ENCODE data around the gene SMAD3.
"Not testable (repeated sequence)": the region's sequence is repeated elsewhere in the genome, so short reads cannot be mapped to it uniquely, and the experiment has no call there.

The SMAD3 gene

DNA sequence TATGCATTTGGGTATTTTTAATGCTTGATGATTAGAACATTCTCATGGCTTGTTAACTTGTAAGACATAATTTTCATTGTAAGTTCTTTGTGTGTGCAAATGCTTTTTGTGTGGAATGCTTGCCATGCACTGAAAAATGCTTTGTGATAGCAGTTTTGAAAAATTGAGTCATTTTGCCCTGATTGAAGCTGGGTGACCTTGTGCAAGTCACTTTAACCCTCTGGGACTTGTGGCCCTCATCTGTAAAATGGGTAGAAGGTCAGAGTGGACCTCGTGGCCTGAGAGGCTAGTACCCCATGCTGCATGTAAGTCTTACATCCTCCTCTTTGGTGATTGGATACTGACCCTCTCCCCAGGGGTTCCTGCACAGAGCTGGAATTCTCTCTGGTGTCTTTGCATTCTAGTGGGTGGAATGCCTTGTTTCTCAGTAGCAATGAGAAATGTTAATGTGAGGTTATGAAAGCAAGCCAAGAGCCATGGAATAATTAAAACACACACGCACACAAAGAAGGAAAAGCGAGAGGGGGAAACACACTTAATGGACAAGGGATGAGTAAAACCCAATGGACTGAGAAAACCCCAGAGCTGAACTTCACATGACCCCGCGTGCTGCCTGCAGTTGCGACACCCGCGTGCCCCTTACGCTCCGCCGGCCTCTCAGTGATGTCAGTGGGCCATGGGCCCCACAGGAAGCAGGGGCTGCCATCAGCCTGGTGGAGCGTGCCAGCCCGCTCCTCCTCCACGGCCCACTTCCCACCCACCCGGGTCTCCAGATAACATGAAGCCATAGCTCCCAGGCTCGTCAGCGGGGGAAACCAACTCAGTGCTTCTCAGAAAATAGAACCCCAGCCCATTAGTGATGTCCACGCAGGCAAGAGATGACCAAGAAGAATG lies 44.0 kb downstream of the SMAD3 start:
- DNase-seq (ENCODE audit: low read depth in 2 of 2): no peak

DNA sequence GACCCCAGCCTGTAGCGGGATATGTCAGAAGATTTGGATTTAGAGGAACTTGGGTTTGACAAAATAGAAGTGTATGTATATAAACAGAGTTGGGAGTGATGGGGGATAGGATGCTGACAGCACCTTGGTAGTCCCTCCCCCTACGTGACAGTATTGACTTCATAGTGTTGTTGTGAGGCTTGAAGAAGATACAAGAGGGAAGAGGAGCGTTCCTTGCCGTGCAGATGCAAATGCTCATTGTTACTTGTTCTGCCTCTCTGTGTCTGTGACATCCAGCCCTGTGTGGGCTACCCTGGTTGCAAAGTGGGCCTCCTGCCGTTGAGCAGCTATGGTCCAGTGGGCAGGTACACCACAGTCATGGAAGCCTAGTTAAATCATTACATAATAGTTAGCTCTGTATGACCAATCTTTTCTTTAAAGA lies 45.0 kb downstream of the SMAD3 start:
- no peak for DNase-seq (ENCODE audit: low read depth in 2 of 2)

DNA sequence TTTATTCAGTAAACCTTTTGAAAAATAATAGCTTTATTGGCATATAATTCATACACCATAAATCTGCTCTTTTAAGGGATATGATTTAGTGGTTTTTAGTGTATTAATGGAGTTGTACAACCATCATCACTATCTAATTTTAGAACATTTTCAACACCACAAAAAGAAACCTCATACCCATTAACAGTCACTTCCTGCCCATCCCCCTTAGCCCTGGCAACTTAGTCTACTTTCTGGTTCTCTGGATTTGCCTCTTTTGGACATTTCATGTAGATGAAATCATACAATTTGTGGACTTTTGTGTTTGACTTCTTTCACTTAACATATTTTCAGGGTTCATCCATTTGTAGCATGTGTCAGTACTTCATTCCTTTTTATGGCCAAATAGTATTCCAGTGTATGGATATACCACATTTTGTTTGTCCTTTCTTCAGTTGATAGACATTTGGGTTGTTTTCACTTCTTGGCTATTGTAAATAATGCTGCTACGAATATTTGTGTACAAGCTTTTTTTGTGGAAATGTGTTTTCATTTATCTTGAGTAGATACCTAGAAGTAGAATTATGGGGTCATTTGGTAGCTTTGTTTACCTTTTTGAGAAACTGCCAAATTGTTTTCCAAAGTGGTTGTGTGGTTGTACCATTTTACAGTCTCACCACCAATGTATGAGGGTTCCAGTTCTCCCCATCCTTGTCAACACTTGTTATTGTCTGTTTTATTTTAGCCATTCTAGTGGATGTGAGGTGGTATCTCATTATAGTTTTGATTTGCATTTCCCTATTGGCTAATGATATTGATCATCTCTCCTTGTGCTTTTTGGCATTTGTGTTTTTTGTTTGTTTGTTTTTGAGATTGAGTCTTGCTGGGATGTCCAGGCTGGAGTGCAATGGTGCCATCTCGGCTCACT lies 45.8 kb downstream of the SMAD3 start:
- no peak for DNase-seq (ENCODE audit: low read depth in 2 of 2)

DNA sequence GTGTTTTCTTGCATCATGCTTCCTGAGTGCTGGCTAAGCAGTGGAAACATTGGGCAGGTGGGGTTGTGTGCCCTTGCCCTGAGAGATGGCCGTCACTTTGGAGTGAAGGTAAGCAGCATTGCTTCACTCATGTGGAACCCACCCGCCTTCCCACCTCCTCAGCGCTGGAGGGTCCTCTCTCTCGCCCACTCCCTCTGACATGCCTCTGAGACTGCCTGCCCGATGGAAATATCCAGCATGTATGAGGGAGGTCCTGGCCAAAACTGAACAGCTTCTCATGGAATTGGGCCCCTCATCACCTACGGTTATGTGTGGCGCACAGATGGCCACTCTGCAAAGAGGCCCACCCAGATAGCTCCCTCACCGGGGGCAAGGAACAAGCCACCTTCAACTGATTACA lies 48.6 kb downstream of the SMAD3 start:
- no peak for DNase-seq (ENCODE audit: low read depth in 2 of 2)

DNA sequence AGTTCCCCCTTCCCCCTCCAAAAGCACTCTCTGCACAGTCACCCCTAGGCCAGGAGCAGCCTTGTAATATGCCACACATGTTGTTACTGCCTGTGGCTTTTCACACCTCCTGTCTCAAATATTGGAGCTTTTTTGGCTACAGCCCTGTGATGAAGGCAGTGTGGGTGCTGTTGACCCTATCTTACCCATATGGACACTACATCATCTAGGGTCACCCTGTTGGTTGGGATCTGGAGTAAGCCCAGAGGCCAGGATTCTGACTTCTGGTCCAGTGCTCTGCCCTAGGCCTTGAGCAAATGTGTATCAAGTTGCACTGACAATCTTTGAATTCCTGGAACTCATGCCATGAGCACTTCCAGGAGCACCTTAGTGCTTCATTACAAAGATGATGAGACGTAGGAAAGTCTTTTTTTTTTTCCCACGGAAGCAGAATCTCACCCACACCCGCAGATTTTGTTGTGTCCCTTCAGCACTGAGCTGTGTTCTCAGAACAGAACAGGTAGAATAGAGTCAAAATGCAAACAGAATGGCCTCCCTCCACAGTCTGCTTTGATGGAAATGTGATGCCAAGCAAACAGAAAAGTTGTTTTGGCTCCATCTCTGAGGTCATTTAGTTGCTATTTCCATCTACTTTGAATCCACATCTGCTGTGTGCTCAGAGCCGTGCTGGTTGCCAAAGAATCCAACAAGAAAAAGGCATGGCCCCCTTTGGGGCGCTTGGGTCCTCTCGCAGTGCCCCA lies 49.6 kb downstream of the SMAD3 start:
- no peak for DNase-seq (ENCODE audit: low read depth in 2 of 2)

DNA sequence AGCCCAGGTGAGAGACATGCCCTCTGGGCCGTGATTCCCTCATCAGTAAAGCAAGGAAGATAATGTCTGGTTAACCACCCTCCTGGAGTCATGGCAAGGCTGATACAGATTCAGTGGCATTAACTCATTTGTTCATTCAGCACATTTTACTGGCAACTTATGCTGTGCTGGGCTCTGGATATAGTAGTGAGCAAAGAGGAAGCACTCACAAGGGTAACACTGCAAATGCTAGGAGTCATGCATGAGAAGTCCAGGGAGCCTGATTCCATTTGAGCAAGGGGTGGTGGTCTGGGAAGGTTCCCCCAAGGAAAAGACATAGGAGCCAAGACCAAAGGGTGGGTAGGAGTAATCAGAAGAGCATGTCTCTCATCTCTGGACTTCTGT lies 50.2 kb downstream of the SMAD3 start:
- no peak for DNase-seq (ENCODE audit: low read depth in 2 of 2)

DNA sequence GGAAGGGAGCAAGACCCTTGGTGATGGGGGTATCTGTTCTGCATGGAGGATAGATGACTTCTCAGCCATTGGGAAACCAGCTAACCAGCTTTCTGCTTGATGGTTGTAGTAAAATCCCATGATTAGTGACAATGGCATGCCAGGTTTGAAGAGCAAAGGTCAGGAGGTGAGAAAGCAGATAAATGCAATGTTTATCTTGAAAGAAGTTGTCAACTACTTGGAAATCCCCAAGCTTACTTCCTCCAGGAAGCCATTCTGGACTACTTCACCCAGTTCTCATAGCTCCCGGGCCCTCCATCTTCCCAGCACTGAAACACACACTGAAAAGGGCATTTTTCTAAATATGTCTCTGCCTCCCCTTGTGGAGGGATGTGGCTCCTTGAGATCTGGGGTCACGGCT lies 51.3 kb downstream of the SMAD3 start:
- no peak for DNase-seq (ENCODE audit: low read depth in 2 of 2)

DNA sequence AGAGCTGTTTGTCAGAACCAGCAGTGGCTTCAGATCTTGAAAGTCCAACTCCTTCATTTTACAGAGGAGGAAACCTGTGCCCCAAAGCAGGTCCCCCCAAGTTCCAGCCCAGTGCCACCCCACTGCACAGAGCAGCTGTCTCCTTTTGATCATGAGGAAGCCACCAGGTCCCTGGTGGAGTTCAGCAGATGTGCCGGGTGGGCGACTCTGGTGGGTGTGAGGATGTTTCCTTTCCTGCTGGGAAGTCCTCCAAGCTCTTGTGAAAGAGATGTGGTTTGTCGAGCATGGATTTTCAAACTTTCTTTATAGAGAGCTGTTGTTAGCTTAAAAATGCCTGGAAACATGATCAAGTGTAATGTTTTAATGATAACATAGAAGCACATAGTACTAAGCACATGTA lies 52.0 kb downstream of the SMAD3 start:
- DNase-seq (ENCODE audit: low read depth in 2 of 2): no peak

DNA sequence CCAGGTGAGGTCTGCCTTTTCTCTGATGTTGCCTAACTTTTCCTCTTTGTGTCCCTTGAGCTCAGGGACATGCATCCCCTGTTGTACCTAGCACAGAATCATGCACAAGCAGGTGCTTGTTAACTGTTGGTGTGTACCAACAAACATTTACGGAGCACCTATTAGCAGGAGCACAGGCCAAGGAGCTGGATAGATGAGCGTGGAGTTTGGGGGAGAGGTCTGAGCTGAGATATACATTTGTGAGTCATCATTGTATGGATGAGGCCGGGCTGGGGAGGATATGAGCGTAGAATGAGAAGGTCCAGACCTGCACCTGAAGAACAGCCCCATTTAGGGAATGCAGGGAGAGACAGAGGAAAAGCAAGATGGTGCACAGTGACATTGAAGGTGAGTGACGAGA lies 53.4 kb downstream of the SMAD3 start:
- DNase-seq (ENCODE audit: low read depth in 2 of 2): no peak

DNA sequence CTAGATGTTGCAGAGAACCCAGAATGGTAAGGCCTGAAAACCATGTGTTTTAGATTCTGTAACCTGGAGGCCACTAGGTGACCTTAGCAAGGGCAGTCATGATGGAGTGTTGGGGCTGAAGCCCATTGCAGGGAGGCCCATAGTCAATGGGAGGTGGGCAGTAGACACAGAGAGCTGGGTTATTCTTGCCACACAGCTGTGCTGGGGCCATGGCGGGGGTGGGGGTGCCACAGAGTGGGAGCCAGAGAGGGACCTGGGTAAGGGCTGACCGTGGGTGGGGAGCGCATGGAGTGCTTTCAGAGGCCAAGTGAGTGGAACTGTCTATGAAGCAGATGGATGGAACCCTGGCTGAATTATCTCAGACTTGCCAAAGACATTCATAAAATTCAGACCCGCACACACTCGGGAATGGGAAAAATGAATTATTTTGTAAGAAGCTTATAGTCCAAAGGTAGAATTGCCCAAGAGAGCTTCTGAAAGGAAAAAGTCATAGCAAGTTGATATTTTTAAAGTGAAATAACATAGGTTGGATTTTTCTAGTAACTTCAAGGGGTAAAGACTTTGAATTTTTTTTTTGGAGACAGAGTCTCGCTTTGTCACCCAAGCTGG lies 53.9 kb downstream of the SMAD3 start:
- DNase-seq (ENCODE audit: low read depth in 2 of 2): no peak

DNA sequence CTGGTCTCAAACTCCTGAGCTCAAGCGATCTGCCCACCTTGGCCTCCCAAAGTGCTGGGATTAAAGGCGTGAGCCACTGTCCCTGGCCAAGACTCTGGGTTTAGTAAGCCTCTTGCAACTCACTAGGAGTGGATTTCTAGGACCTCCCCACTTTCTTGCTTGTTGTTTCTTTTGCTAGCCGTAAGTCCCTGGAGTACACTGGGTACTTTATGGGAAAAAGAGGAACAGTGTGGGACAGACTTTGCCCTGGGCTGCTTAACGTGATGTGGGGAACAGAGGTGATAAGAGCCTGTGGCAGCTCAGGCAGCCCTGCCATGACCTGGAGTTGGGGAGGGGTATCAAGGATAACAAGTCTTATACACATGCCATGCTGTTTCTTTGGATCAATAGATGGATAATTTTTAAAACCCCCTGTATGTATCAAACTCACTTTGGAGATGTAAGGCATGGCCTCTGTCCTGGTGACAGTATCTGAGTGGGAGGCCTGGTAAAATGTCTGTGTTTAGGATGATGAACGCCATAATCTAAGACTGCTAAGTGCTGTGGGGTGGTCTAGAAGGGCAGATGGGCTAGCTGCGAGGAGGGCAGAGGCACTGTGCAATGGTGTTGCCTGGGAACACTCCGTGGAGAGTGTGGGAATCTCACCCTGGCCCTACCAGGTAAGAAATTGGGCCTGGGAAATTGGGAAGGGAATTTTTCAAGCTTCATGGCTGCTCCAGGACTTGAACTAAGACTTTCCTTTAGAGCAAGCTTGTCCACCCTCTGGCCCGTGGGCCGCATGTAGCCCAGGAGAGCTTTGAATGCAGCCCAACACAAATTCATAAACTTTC lies 54.8 kb downstream of the SMAD3 start:
- DNase-seq (ENCODE audit: low read depth in 2 of 2): no peak

DNA sequence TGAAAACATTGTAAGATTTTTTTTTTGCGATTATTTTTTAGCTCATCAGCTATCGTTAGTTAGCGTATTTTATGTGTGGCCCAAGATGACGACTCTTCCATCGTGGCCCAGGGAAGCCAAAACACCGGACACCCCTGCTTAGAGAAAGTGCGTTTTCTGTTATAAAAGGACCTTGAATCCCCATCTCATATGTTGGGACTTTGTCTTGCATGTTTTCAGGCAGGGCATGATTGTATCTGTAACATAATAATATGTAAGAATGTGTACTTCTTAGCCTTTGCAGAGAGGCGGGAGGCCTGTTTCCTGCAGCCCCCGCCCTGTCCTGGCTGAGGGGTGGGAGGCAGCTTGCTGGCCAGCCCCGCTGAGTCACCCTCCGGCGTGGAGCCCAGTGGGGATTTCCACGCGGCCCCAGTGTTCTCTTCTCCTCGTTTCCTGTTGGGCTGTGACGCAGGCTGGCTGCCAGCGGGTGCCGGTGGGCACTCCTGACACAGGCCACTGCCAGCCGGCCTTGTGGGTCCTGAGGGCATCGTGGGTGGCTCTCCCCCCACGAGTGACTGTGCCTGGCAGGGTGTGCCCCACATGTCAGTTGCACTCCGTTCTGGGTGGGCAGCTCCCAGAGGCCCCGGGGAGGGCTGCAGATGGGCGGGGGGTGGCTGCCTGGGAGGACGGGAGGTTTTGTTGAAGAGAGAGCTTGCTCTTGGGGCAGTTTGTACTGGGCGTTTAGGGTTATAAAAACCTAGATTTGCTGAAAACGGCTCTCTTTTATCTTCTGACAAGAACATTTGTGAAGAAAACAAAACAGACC lies 55.6 kb downstream of the SMAD3 start:
- DNase-seq (ENCODE audit: low read depth in 2 of 2): peak; percentile 78 to 85

DNA sequence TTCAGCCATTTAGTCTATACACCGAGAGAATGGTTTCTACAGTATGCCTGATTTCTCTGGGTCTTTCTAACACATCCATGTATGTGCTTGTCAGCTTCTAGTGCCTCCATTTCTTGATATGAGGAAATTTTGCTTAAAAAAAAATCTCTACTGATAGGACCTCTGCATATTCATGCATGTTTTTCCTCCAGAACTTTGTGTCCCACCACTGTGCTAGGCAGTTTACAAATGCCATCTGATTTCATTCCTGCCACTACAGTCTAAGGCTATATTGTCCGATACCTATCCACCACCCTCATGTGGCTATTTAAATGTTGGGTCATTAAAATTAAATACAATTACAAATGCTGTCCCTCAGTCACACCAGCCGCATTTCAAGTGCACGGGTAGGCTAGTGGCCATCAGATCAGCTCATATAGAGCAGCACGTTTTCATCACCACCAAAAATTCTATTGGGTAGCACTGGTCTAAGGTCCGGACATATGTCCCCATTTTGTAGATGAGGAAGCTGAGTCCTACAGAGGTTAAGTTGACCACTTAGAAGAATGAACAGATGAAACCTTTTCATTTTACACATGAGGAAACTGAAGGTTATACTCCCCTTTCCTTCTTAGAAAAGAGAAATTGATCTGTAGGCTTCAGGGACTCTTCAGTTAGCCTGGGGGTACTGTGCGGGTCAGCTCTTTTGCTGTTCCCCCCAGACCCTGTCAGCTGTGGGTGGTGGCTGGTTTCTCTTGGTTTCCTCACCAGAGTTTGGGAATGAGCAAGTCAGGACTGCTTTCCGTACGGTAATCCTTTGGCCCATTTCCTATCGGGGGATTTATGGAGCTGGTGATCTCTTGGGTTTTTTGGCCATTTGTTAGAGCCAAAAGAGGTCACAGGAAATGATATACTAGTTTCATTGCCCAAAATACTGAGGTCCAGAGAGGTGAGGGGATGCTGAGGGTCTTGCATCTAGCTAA lies 56.5 kb downstream of the SMAD3 start:
- no peak for DNase-seq (ENCODE audit: low read depth in 2 of 2)

DNA sequence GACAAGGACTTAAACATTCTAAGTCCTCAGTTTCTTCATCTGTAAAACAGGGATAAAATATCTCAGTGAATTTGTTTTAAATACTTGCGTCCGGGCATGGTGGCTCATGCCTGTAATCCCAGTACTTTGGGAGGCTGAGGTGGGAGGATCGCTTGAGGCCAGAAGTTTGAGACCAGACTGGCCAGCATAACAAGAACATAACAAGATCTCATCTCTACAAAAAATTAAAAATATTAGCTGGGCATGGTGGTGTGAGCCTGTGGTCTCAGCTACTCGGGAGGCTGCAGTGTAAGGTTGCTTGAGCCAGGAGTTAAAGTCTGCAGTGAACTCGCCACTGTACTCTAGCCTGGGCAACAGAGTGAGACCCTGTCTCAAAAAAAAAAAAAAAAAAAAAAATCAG lies 57.4 kb downstream of the SMAD3 start:
- DNase-seq (ENCODE audit: low read depth in 2 of 2): not testable (repeated sequence)

DNA sequence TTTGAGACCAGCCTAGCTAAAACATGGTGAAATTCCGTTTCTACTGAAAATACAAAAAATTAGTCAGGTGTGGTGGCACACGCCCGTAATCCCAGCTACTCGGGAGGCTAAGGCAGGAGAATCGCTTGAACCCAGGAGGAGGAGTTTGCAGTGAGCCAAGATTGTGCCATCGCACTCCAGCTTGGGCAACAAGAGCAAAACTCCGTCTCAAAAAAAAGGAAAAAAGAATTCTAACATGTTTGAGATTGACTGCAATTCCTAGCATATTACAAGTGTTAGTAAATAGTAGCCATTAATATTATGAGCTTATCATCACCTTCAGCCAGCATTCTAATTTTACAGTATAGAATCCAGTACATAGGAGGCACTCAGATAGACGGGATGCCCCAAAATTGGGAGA lies 57.9 kb downstream of the SMAD3 start:
- not testable (repeated sequence) for DNase-seq (ENCODE audit: low read depth in 2 of 2)

DNA sequence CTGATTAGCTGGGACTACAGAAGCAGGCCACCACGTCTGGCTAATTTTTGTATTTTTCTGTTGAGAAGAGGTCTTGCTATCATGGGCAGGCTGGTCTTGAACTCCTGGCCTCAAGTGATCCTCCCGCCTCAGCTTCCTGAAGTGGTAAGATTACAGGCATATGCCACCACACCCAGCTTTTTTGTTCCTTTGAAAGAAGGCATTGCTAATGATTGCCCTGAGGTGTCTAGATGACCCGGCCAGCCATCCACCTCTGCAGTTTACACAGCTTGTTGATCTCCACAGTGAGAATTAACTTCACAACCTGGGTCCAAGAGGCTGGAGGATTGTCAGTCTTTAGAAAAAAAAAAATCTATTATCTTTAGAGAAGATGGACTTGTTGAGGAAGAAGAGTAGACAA lies 58.7 kb downstream of the SMAD3 start:
- DNase-seq (ENCODE audit: low read depth in 2 of 2): no peak

DNA sequence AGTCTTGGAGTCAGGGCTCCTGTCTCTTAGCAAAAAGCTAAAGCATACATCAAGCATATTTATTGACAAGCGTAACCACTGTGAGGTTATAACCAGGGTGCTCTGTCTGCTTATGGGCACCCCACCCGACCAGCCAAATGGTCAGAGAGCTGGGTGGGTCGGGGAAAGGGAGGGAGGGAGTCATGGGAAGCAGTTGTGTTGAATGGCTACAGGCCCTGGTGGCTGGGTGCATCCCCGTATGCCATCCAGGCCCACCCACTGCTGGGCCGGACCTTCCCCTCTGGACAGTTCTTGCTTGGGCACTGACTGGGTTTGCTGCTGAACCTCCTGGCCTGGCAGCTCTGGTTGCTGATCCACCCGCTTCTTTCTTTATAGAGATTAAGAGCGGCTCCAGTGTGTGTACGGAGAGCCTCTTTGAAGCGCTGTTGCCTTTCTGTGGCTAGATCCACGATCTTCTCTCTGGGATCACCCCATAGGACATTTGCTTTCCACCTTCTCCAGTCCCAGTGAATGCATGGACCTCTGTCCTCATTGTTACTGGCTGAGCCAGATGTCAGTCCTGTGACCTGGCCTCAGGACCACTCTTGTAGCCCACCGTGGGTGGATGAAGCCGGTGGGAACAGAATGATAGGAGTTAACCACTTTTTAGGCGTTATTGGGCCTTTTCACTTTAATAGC lies 59.6 kb downstream of the SMAD3 start:
- no peak for DNase-seq (ENCODE audit: low read depth in 2 of 2)
